HCT116 (cell line): ENCODE results near the gene PCNP. TPM values are rescaled to one million over a fixed set of nuclear protein-coding genes. Genes with fewer than 3 reads are reported as not detected.

Source experiments
- ATAC-seq: fragments of 200-7000 bp; cut with Tn5 transposase; 2 replicates; pipeline ENCODE4 v1.9.1; 2020; ENCODE audit warnings: mild to moderate bottlenecking, moderate library complexity
- BruUV-seq: library from RNA; stranded (reverse); fragments of 400-500 nt; replicated peaks from 2 replicates; lab custom pipeline; 2021; lab: Mats Ljungman, UMichigan
- CTCF ChIA-PET: fragments of 300-600 bp; sonication (Branson Sonifier 250); formaldehyde crosslinking; loops from one replicate; lab custom pipeline; 2021; ENCODE audit warnings: antibody characterized with exemption; lab: Charles Lee
- POLR2A ChIA-PET: fragments of 300-600, 350-600 bp; sonication (Branson Sonifier 250); formaldehyde crosslinking; loops from one replicate; lab custom pipeline; 2021; ENCODE audit warnings: antibody characterized with exemption; lab: Charles Lee
- RAD21 ChIA-PET, 2 experiments: fragments of 300-600 bp; sonication (Branson Sonifier 250); formaldehyde crosslinking; loops; one replicate each; lab custom pipeline; 2023; ENCODE audit warnings: low total read pairs in 2 of 2; ENCODE audit not compliant: uncharacterized antibody in 2 of 2, unreplicated experiment in 2 of 2, low non-redundant PET in 1 of 2; lab: Charles Lee
- DNase-seq: peaks from one replicate; pipeline ENCODE4 v3.0.0-alpha.2; 2010; ENCODE audit warnings: low read depth, low spot score
- H2AFZ ChIP-seq: fragments of 200-600 bp; shearing (Covaris generic), sonication (generic); 2 replicates; pipeline ENCODE4 v1.6.1; 2017; ENCODE audit warnings: low read depth, mixed run types, mixed read lengths, antibody characterized with exemption, low read length; ENCODE audit not compliant: poor library complexity, severe bottlenecking
- H3K27ac ChIP-seq: 2 replicates; pipeline ENCODE4 v1.5.1; 2012; ENCODE audit warnings: low read depth, low read length
- H3K27me3 ChIP-seq: fragments of 200-600 bp; sonication (generic); 2 replicates; pipeline ENCODE4 v1.6.1; 2016; ENCODE audit warnings: mixed run types, low read length, mixed read lengths; ENCODE audit not compliant: insufficient read depth
- H3K36me3 ChIP-seq, 2 experiments: fragments of 200-500 bp in 1 of 2; fragments of 200-600 bp in 1 of 2; sonication (Bioruptor generic) in 1 of 2; sonication (generic) in 1 of 2; 2 replicates each; pipeline versions ENCODE4 v1.5.1 to v1.6.1; 2014 to 2016; ENCODE audit warnings: low read length in 2 of 2, inconsistent platforms in 1 of 2, mixed read lengths in 1 of 2, mixed run types in 1 of 2; ENCODE audit not compliant: insufficient read depth in 2 of 2, control insufficient read depth in 1 of 2
- H3K4me1 ChIP-seq, 2 experiments: fragments of 200-600 bp in 1 of 2; sonication (generic) in 1 of 2; 2 replicates each; pipeline versions ENCODE4 v1.5.1 to v1.6.1; 2012 to 2017; ENCODE audit warnings: low read length in 2 of 2, inconsistent platforms in 1 of 2, mild to moderate bottlenecking in 1 of 2, mixed read lengths in 1 of 2, mixed run types in 1 of 2, moderate library complexity in 1 of 2; ENCODE audit not compliant: insufficient read depth in 2 of 2, control insufficient read depth in 1 of 2
- H3K4me2 ChIP-seq: fragments of 200-600 bp; sonication (generic); 2 replicates; pipeline ENCODE4 v1.6.1; 2017; ENCODE audit warnings: mixed run types, low read length, mixed read lengths
- H3K4me3 ChIP-seq, 2 experiments: fragments of 200-600 bp in 1 of 2; sonication (generic) in 1 of 2; replicated peaks in 1 of 2; 2 replicates each; pipeline ENCODE4 v1.5.1; 2011 to 2016; ENCODE audit warnings: low read length in 2 of 2, control low read depth in 1 of 2, low read depth in 1 of 2, mild to moderate bottlenecking in 1 of 2, mixed read lengths in 1 of 2, mixed run types in 1 of 2
- H3K79me2 ChIP-seq: fragments of 200-600 bp; sonication (generic); 2 replicates; pipeline ENCODE4 v1.6.1; 2017; ENCODE audit warnings: mild to moderate bottlenecking, mixed run types, low read length, moderate library complexity, mixed read lengths; ENCODE audit not compliant: insufficient read depth
- H3K9ac ChIP-seq: fragments of 200-600 bp; sonication (generic); 2 replicates; pipeline ENCODE4 v1.6.1; 2016; ENCODE audit warnings: low read length, mixed read lengths
- H3K9me2 ChIP-seq: fragments of 200-600 bp; sonication (generic), shearing (Covaris generic); 2 replicates; pipeline ENCODE4 v1.6.1; 2017; ENCODE audit warnings: mixed run types, mild to moderate bottlenecking, moderate library complexity; ENCODE audit not compliant: insufficient read depth
- H3K9me3 ChIP-seq, 2 experiments: fragments of 200-500 bp in 1 of 2; fragments of 200-600 bp in 1 of 2; sonication (Bioruptor generic) in 1 of 2; sonication (generic) in 1 of 2; 2 replicates each; pipeline ENCODE4 v1.6.1; 2014 to 2017; ENCODE audit warnings: low read length in 2 of 2, mixed read lengths in 2 of 2, inconsistent platforms in 1 of 2, low read depth in 1 of 2, mild to moderate bottlenecking in 1 of 2, mixed run types in 1 of 2, moderate library complexity in 1 of 2; ENCODE audit not compliant: control insufficient read depth in 1 of 2, insufficient read depth in 1 of 2
- H4K20me1 ChIP-seq: fragments of 200-600 bp; sonication (generic), shearing (Covaris generic); 2 replicates; pipeline ENCODE4 v1.6.1; 2017; ENCODE audit warnings: mixed run types, mild to moderate bottlenecking, moderate library complexity; ENCODE audit not compliant: insufficient read depth
- EZH2 ChIP-seq: fragments of 200-600 bp; sonication (generic); IDR thresholded peaks from 2 replicates; pipeline ENCODE4 v1.6.1; 2017; ENCODE audit warnings: antibody characterized with exemption, mixed run types
- EZH2phosphoT487 ChIP-seq: fragments of 200-600 bp; IDR thresholded peaks from 2 replicates; pipeline ENCODE4 v1.6.1; 2018; ENCODE audit warnings: antibody characterized with exemption, borderline replicate concordance
- FOSL1 ChIP-seq: IDR thresholded peaks from 2 replicates; pipeline ENCODE4 v1.6.1; 2012; ENCODE audit warnings: low read depth
- JUND ChIP-seq: IDR thresholded peaks from 2 replicates; pipeline ENCODE4 v1.6.1; 2012
- SIN3A ChIP-seq: IDR thresholded peaks from 2 replicates; pipeline ENCODE4 v1.6.1; 2012; ENCODE audit warnings: low read depth
- SRF ChIP-seq: IDR thresholded peaks from 2 replicates; pipeline ENCODE4 v1.6.1; 2012; ENCODE audit warnings: low read depth
- intact Hi-C: fragments of 100-400 bp; cut with micrococcal nuclease; formaldehyde crosslinking; loops from 2 replicates; pipeline ENCODE4 v1.10.0; 2022
- total RNA-seq: library from RNA; stranded (reverse); gene quantifications from one replicate; pipeline ENCODE4 v1.2.1, GENCODE V29; 2021; ENCODE audit not compliant: unreplicated experiment
- TF ChIP-seq, protein P1 (sequence below): IDR thresholded peaks from 2 replicates; pipeline ENCODE4 v1.6.1; 2012; ENCODE audit warnings: low read depth
- TF ChIP-seq, protein P2 (sequence below): IDR thresholded peaks from 2 replicates; pipeline ENCODE4 v1.6.1; 2012
- TF ChIP-seq, protein P3 (sequence below), 3 experiments: fragments of 200-600 bp in 1 of 3; sonication (generic) in 1 of 3; IDR thresholded peaks in 2 of 3; conservative IDR thresholded peaks in 1 of 3; 2 replicates each; pipeline ENCODE4 v1.5.1; 2012 to 2017; ENCODE audit warnings: low read depth in 2 of 3, low read length in 2 of 3, antibody characterized with exemption in 1 of 3, borderline replicate concordance in 1 of 3, control low read depth in 1 of 3, mild to moderate bottlenecking in 1 of 3, mixed read lengths in 1 of 3, mixed run types in 1 of 3, moderate library complexity in 1 of 3; ENCODE audit not compliant: insufficient read depth in 1 of 3

PCNP gene
- total RNA-seq, 1 experiment from 2014 or later = 177 TPM

DNA sequence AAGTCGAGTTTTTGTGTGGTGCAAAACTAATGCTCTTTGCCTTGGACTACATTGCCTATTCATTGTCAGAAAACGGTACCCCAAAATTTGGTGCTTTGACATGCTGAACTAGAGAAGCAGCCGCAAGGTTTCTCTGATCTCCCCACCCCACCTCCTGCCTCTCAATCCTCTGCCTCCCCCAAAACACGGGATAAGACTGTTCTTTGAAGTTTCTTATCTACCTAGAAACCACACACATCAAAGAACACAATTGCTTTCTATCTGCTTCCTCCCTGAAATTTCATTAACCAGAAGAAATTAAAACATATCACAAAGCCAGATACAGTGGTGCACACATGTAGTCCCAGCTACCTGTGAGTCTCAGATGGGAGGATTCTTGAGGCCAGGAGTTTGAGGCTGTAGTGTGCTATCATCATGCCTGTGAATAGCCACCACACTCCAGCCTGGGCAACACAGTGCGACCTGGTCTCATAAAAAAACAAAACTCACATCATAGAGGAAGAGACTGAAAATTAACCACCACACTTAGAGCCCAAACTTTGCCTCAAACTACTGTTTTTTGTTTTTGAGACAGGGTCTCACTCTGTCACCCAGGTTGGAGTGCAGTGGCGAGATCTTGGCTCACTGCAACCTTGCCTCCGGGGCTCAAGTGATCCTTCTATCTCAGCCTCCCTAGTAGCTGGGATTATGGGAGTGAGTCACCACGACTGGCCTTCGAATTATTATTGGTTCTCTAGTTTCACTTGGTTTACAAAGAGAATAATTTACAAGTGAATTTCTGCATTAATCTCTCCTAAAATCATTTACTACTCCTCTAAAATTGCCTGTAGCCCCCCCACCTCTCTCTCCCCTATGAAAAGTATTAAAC lies 2.7 kb upstream of the PCNP start:
- RAD21 ChIA-PET = no interaction called here
- Histone ChIP-seq H3K36me3 (peaks cover 5 to 6% of the 10 kb centered on the region in 2 experiments; a peak in 3 of 4 replicates), H3K4me1 (peaks cover 11 to 24% of the 10 kb centered on the region in 2 experiments), H4K20me1 (peaks cover 4% of the 10 kb centered on the region; the same call in 1 of the 2 replicates), H3K9ac (no peak overlapping the region), H3K27ac (no peak overlapping the region), H3K4me2 (no peak overlapping the region), H3K9me3 (no peaks in the 10 kb centered on the region), H3K4me3 (no peak overlapping the region), H3K79me2 (peaks cover 28% of the 10 kb centered on the region), H3K9me2 (no peaks in the 10 kb centered on the region), H3K27me3 (no peaks in the 10 kb centered on the region), H2AFZ (no peak overlapping the region)
- BruUV-seq = no TSS peak
- no peak for DNase-seq
- no peak for ATAC-seq
- CTCF ChIA-PET = no interaction called here
- POLR2A ChIA-PET = interaction anchor here (1.2 kb wide), 1 partner anchor 10 kb away, joined by 3 read pairs; the partner anchor contains the start of gene TRMT10C
- TF ChIP-seq SRF (no peak), JUND (no peak), FOSL1 (no peak), EZH2phosphoT487 (no peak), EZH2 (no peak), SIN3A (no peak)
- TF ChIP-seq, protein P1, sequence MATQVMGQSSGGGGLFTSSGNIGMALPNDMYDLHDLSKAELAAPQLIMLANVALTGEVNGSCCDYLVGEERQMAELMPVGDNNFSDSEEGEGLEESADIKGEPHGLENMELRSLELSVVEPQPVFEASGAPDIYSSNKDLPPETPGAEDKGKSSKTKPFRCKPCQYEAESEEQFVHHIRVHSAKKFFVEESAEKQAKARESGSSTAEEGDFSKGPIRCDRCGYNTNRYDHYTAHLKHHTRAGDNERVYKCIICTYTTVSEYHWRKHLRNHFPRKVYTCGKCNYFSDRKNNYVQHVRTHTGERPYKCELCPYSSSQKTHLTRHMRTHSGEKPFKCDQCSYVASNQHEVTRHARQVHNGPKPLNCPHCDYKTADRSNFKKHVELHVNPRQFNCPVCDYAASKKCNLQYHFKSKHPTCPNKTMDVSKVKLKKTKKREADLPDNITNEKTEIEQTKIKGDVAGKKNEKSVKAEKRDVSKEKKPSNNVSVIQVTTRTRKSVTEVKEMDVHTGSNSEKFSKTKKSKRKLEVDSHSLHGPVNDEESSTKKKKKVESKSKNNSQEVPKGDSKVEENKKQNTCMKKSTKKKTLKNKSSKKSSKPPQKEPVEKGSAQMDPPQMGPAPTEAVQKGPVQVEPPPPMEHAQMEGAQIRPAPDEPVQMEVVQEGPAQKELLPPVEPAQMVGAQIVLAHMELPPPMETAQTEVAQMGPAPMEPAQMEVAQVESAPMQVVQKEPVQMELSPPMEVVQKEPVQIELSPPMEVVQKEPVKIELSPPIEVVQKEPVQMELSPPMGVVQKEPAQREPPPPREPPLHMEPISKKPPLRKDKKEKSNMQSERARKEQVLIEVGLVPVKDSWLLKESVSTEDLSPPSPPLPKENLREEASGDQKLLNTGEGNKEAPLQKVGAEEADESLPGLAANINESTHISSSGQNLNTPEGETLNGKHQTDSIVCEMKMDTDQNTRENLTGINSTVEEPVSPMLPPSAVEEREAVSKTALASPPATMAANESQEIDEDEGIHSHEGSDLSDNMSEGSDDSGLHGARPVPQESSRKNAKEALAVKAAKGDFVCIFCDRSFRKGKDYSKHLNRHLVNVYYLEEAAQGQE = no peak
- TF ChIP-seq, protein P2, sequence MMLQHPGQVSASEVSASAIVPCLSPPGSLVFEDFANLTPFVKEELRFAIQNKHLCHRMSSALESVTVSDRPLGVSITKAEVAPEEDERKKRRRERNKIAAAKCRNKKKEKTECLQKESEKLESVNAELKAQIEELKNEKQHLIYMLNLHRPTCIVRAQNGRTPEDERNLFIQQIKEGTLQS = no peak
- TF ChIP-seq, protein P3, sequence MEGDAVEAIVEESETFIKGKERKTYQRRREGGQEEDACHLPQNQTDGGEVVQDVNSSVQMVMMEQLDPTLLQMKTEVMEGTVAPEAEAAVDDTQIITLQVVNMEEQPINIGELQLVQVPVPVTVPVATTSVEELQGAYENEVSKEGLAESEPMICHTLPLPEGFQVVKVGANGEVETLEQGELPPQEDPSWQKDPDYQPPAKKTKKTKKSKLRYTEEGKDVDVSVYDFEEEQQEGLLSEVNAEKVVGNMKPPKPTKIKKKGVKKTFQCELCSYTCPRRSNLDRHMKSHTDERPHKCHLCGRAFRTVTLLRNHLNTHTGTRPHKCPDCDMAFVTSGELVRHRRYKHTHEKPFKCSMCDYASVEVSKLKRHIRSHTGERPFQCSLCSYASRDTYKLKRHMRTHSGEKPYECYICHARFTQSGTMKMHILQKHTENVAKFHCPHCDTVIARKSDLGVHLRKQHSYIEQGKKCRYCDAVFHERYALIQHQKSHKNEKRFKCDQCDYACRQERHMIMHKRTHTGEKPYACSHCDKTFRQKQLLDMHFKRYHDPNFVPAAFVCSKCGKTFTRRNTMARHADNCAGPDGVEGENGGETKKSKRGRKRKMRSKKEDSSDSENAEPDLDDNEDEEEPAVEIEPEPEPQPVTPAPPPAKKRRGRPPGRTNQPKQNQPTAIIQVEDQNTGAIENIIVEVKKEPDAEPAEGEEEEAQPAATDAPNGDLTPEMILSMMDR (IDR thresholded peaks at IDR 0.05 in 2 of 3, conservative IDR thresholded peaks at IDR 0.05 in 1 of 3; ENCODE audit: borderline replicate concordance in 1 of 3, insufficient read depth in 1 of 3, low read depth in 2 of 3, low read length in 2 of 3) = no peak
- intact Hi-C loops = no loop called here
